K562 (cell line): Measurements from ENCODE around the gene MFSD11. TPM values are rescaled to one million over a fixed set of nuclear protein-coding genes. Genes with fewer than 3 reads are reported as not detected.

Experiments
- ARID3A ChIP-seq: IDR thresholded peaks from 2 replicates; pipeline ENCODE4 v1.6.1; 2012; ENCODE audit warnings: low read depth, low read length, improper control_type of control experiment, borderline replicate concordance
- ARID3B ChIP-seq: fragments of 250-450 bp; sonication (Bioruptor Pico); IDR thresholded peaks from 2 replicates; pipeline ENCODE4 v1.4.0; 2020; ENCODE audit warnings: borderline replicate concordance
- BRCA1 ChIP-seq, 2 experiments: fragments of 450-650 bp in 1 of 2; sonication (generic) in 1 of 2; formaldehyde crosslinking in 1 of 2; IDR thresholded peaks; 2 replicates each; pipeline versions ENCODE4 v1.5.0 to v1.6.1; 2017 to 2020; ENCODE audit warnings: mild to moderate bottlenecking in 1 of 2, missing genetic modification reagents in 1 of 2
- CBFB ChIP-seq: sonication (generic); formaldehyde crosslinking; IDR thresholded peaks from 2 replicates; pipeline ENCODE4 v1.4.0; 2020; ENCODE audit warnings: mild to moderate bottlenecking, missing genetic modification reagents
- CHD1 ChIP-seq: fragments of 200-600 bp; sonication (generic); IDR thresholded peaks from one replicate; pipeline ENCODE4 v1.6.1; 2012; ENCODE audit warnings: mild to moderate bottlenecking, moderate library complexity, low read length, inconsistent platforms
- E2F1 ChIP-seq: sonication (generic); formaldehyde crosslinking; IDR thresholded peaks from 2 replicates; pipeline ENCODE4 v1.8.1; 2023; ENCODE audit warnings: mild to moderate bottlenecking, missing genetic modification reagents, moderate library complexity
- FUS ChIP-seq: fragments of 200-400 bp; formaldehyde crosslinking; optimal IDR thresholded peaks from 2 replicates; pipeline ENCODE3; 2017; ENCODE audit warnings: low read depth, low read length
- HMG20B ChIP-seq: fragments of 250-450 bp; sonication (Bioruptor Pico); IDR thresholded peaks from 2 replicates; pipeline ENCODE4 v1.5.0; 2021; ENCODE audit warnings: mild to moderate bottlenecking
- LARP7 ChIP-seq: fragments of 450-650 bp; IDR thresholded peaks from 2 replicates; pipeline ENCODE4 v1.6.1; 2016
- MLX ChIP-seq, 2 experiments: fragments of 450-650 bp in 1 of 2; sonication (generic) in 1 of 2; formaldehyde crosslinking; conservative IDR thresholded peaks; 2 replicates each; pipeline versions ENCODE4 v1.4.0 to v1.8.1; 2020 to 2022; ENCODE audit warnings: mild to moderate bottlenecking in 1 of 2, missing genetic modification reagents in 1 of 2
- NR4A1 ChIP-seq, 2 experiments: fragments of 250-450 bp in 1 of 2; fragments of 450-650 bp in 1 of 2; sonication (Bioruptor Pico) in 1 of 2; IDR thresholded peaks; 2 replicates each; pipeline versions ENCODE4 v1.4.0 to v1.6.1; 2016 to 2020; ENCODE audit warnings: mild to moderate bottlenecking in 2 of 2, missing compliant biosample characterization in 1 of 2, missing genetic modification characterization in 1 of 2, moderate library complexity in 1 of 2
- POLR2AphosphoS5 ChIP-seq: IDR thresholded peaks from 2 replicates; pipeline ENCODE4 v1.6.1; 2011; ENCODE audit warnings: mild to moderate bottlenecking, low read depth, low read length, moderate library complexity; ENCODE audit not compliant: control insufficient read depth, insufficient read depth
- POLR3A ChIP-seq: IDR thresholded peaks from 2 replicates; pipeline ENCODE4 v1.6.1; 2011; ENCODE audit warnings: borderline replicate concordance, mild to moderate bottlenecking, moderate library complexity; ENCODE audit not compliant: insufficient read length, insufficient read depth; ENCODE audit errors: extremely low read depth
- PRMT5 ChIP-seq: sonication (generic); formaldehyde crosslinking; IDR thresholded peaks from 2 replicates; pipeline ENCODE4 v1.5.0; 2020; ENCODE audit warnings: missing genetic modification reagents
- RBM34 ChIP-seq: fragments of 200-400 bp; formaldehyde crosslinking; IDR thresholded peaks from 2 replicates; pipeline ENCODE4 v1.6.1; 2018; ENCODE audit warnings: low read length, borderline replicate concordance; ENCODE audit not compliant: insufficient read depth
- USF1 ChIP-seq: sonication (generic); formaldehyde crosslinking; IDR thresholded peaks from 2 replicates; pipeline ENCODE4 v1.9.0; 2022; ENCODE audit warnings: mild to moderate bottlenecking, missing genetic modification reagents
- USF2 ChIP-seq: sonication (generic); formaldehyde crosslinking; IDR thresholded peaks from 2 replicates; pipeline ENCODE4 v1.5.0; 2020; ENCODE audit warnings: missing genetic modification reagents
- ZBTB17 ChIP-seq: fragments of 450-650 bp; formaldehyde crosslinking; IDR thresholded peaks from 2 replicates; pipeline ENCODE4 v1.4.0; 2020; ENCODE audit warnings: mild to moderate bottlenecking
- ZFX ChIP-seq: sonication (generic); formaldehyde crosslinking; IDR thresholded peaks from 2 replicates; pipeline ENCODE4 v1.8.0; 2022; ENCODE audit warnings: mild to moderate bottlenecking, missing genetic modification reagents, moderate library complexity
- ZNF589 ChIP-seq: fragments of 200-800 bp; sonication (Bioruptor generic); IDR thresholded peaks from 2 replicates; pipeline ENCODE4 v1.6.1; 2016; ENCODE audit warnings: low read depth, missing genetic modification characterization, missing compliant biosample characterization
- polyA plus RNA-seq, 8 experiments: library from polyadenylated mRNA; depleted of rRNA in 4 of 8; stranded (reverse) in 5 of 8; unstranded in 3 of 8; fragments of >200 nt; fragmentation: Nextera tagmentation in 2 of 8; fragmentation: Illumina TruSeq in 1 of 8; extraction: Ambion mirVana in 2 of 8; extraction: Trizol in 1 of 8; gene quantifications; 2 replicates each; pipeline versions ENCODE4 v1.2.1 to v1.2.3, GENCODE V29; 2011 to 2014; ENCODE audit warnings: inconsistent platforms in 1 of 8, missing spikeins in 1 of 8
- total RNA-seq, 7 experiments: library from RNA; depleted of rRNA in 6 of 7; stranded (reverse); fragments of >200 nt in 6 of 7; fragmentation: Illumina TruSeq in 2 of 7; extraction: Trizol in 2 of 7; gene quantifications; 2 replicates each; pipeline versions ENCODE4 v1.2.1 to v1.2.3, GENCODE V29; 2011 to 2021; ENCODE audit warnings: low replicate concordance in 1 of 7

The MFSD11 gene
- total and polyA plus RNA-seq, 9 of the 15 experiments (the other 6 are each of a cell fraction or from before 2014, with no cell fraction given) = 14.4 to 24.5 (median 19.9) TPM

- TF ChIP-seq ARID3B (CRISPR knock-in tag) (no peak), NR4A1 (CRISPR knock-in tag; IDR thresholded peaks at IDR 0.05) (no peak), NR4A1 (tag; IDR thresholded peaks at IDR 0.05) (no peak), CHD1 (no peak), LARP7 (no peak), ARID3A (no peak), ZNF589 (peak; percentile 63; the same call in 1 of the 2 replicates), BRCA1 (IDR thresholded peaks at IDR 0.05) (no peak), BRCA1 (CRISPR knock-in tag; IDR thresholded peaks at IDR 0.05) (no peak), CBFB (CRISPR knock-in tag) (no peak), HMG20B (CRISPR knock-in tag) (no peak), USF1 (CRISPR knock-in tag) (no peak), FUS (no peak), ZBTB17 (CRISPR knock-in tag) (no peak), POLR3A (no peak), ZFX (no peak), MLX (CRISPR knock-in tag; conservative IDR thresholded peaks at IDR 0.05) (no peak), E2F1 (no peak), PRMT5 (no peak), POLR2AphosphoS5 (no peak), RBM34 (no peak), USF2 (CRISPR knock-in tag) (no peak)
These were observed 40.0 kb upstream of the MFSD11 start (continued) for GRCh38 chr17:76697702-76698465.
